Loucy (cell line): ENCODE measurements around the gene PPM1M.

Experiments used
- H2AFZ ChIP-seq: fragments of 200-600 bp; sonication (generic); 2 replicates; pipeline ENCODE4 v1.6.0; 2016; ENCODE audit warnings: antibody characterized with exemption, mild to moderate bottlenecking, low read length, moderate library complexity
- H3F3A ChIP-seq: fragments of 200-600 bp; 2 replicates; pipeline ENCODE4 v1.6.0; 2016; ENCODE audit warnings: antibody characterized with exemption, low read depth, mild to moderate bottlenecking
- H3K27me3 ChIP-seq: fragments of 200-600 bp; sonication (generic); 2 replicates; pipeline ENCODE4 v1.6.1; 2014; ENCODE audit warnings: low read length, mild to moderate bottlenecking; ENCODE audit not compliant: insufficient read depth, poor library complexity, severe bottlenecking
- H3K36me3 ChIP-seq: fragments of 200-600 bp; sonication (generic); 2 replicates; pipeline ENCODE4 v1.6.1; 2016; ENCODE audit warnings: low read length; ENCODE audit not compliant: insufficient read depth
- H3K4me1 ChIP-seq: fragments of 200-600 bp; sonication (generic); 2 replicates; pipeline ENCODE4 v1.5.1; 2014; ENCODE audit warnings: low read length, mild to moderate bottlenecking; ENCODE audit not compliant: insufficient read depth, poor library complexity, severe bottlenecking
- H3K4me2 ChIP-seq: fragments of 200-600 bp; sonication (generic); 2 replicates; pipeline ENCODE4 v1.6.0; 2014; ENCODE audit warnings: antibody characterized with exemption, low read length, low read depth, mild to moderate bottlenecking; ENCODE audit not compliant: poor library complexity, severe bottlenecking
- H3K4me3 ChIP-seq: fragments of 200-600 bp; sonication (generic); 2 replicates; pipeline ENCODE4 v1.5.1; 2014; ENCODE audit warnings: low read length, mild to moderate bottlenecking, mixed read lengths; ENCODE audit not compliant: poor library complexity, severe bottlenecking
- H3K79me2 ChIP-seq: fragments of 200-600 bp; sonication (generic); 2 replicates; pipeline ENCODE4 v1.6.1; 2014; ENCODE audit warnings: low read length; ENCODE audit not compliant: insufficient read depth
- H3K9ac ChIP-seq: fragments of 200-600 bp; sonication (generic); 2 replicates; pipeline ENCODE4 v1.6.0; 2014; ENCODE audit warnings: mild to moderate bottlenecking, low read depth, low read length, moderate library complexity; ENCODE audit not compliant: poor library complexity, severe bottlenecking
- H3K9me2 ChIP-seq: fragments of 200-600 bp; sonication (generic); replicated peaks from 2 replicates; pipeline ENCODE4 v1.6.1; 2016; ENCODE audit warnings: low read depth, low read length, mixed read lengths
- H3K9me3 ChIP-seq: fragments of 200-600 bp; sonication (generic); 2 replicates; pipeline ENCODE4 v1.6.1; 2014; ENCODE audit warnings: mild to moderate bottlenecking, antibody characterized with exemption, low read length, low read depth; ENCODE audit not compliant: insufficient read depth
- H4K20me1 ChIP-seq: fragments of 200-600 bp; sonication (generic); 2 replicates; pipeline ENCODE4 v1.6.0; 2014; ENCODE audit warnings: antibody characterized with exemption, low read length, mild to moderate bottlenecking; ENCODE audit not compliant: insufficient read depth, poor library complexity, severe bottlenecking
- CTCF ChIP-seq: fragments of 200-600 bp; sonication (generic); conservative IDR thresholded peaks from 2 replicates; pipeline ENCODE4 v1.5.1; 2014; ENCODE audit warnings: mild to moderate bottlenecking, antibody characterized with exemption, low read length
- EZH2phosphoT487 ChIP-seq: fragments of 200-600 bp; IDR thresholded peaks from 2 replicates; pipeline ENCODE4 v1.6.1; 2018; ENCODE audit warnings: antibody characterized with exemption, mild to moderate bottlenecking, moderate library complexity, borderline replicate concordance

Gene PPM1M

GRCh38 chr3:52238761-52239701 lies 6.5 kb upstream of the PPM1M start, which contains the start of gene TWF2:
TWF2 (minus strand) TSS chr3:52239158; CDS start chr3:52239016, 142 bp downstream.
- Histone ChIP-seq H3K79me2 (peaks cover 52% of the 10 kb centered on the region), H3K4me3 (peak within 1 kb of the TSS; percentile 99), H3K9me2 (no peaks in the 10 kb centered on the region), H3K36me3 (no peaks in the 10 kb centered on the region), H3K9ac (peak within 1 kb of the TSS; percentile 97), H3F3A (no peaks in the 10 kb centered on the region), H3K4me2 (peak within 1 kb of the TSS; percentile 94), H3K4me1 (peaks cover 34% of the 10 kb centered on the region), H3K27me3 (no peaks in the 10 kb centered on the region), H4K20me1 (peaks cover 15% of the 10 kb centered on the region), H2AFZ (peak within 1 kb of the TSS; percentile 97), H3K9me3 (no peaks in the 10 kb centered on the region)
- peak; percentile 60 for TF ChIP-seq CTCF
- TF ChIP-seq EZH2phosphoT487: no peak

DNA sequence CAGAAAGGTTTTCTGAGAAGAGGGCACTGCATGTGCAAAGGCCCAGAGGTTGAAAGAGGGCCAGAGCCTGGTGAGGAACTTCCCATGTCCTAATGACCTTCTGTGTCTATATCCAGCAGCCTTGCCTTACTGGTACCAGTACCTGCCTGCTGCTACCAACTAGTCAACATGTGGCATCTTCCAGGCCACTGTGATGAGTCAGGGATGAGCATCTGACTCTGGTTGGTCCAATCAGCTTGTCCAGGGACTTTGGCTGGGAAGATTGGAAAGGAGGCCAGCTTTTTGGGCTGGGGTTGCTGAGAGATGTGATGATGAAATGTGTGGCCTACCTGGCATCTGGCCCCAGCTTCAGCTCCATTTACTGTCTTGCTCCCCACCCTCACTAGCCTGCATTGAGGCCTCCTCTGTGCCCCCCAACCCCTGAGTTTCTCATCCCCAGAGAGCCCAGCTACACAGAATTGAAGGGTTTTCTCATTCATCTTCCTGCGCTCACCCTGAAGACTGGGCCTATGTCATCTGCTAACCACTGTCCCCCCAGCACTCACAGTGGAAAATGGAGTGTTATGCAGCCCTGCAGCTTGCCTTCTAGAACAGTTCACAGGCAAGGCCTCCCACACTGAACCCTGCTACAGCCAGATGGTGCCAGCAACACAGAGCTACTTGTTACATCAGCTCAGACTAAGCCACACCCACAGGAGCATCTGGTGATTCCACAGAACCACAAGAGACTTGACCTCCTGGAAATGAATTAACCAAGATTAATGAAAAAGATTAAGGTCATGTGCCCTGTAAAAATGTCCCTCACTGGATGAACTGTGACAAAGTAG lies 5.3 kb upstream of the PPM1M start:
- H3K27me3 ChIP-seq: no peaks in the 10 kb centered on the region
- no peaks in the 10 kb centered on the region for H3K9me3 ChIP-seq
- H3K9me2 ChIP-seq: no peaks in the 10 kb centered on the region
- H3F3A ChIP-seq: no peaks in the 10 kb centered on the region
- no peaks in the 10 kb centered on the region for H3K36me3 ChIP-seq
- TF ChIP-seq CTCF (0 out of 2 replicates have a peak, but pooled peaks have one; percentile 29), EZH2phosphoT487 (no peak)
- peaks cover 46% of the 10 kb centered on the region for H3K79me2 ChIP-seq
- peaks cover 15% of the 10 kb centered on the region for H4K20me1 ChIP-seq
- peaks cover 34% of the 10 kb centered on the region for H3K4me1 ChIP-seq
- peak overlapping the region; percentile 99 for H3K4me3 ChIP-seq
- no peak overlapping the region for H2AFZ ChIP-seq
- peak overlapping the region; percentile 75 for H3K4me2 ChIP-seq
- peak overlapping the region; percentile 97 for H3K9ac ChIP-seq

DNA sequence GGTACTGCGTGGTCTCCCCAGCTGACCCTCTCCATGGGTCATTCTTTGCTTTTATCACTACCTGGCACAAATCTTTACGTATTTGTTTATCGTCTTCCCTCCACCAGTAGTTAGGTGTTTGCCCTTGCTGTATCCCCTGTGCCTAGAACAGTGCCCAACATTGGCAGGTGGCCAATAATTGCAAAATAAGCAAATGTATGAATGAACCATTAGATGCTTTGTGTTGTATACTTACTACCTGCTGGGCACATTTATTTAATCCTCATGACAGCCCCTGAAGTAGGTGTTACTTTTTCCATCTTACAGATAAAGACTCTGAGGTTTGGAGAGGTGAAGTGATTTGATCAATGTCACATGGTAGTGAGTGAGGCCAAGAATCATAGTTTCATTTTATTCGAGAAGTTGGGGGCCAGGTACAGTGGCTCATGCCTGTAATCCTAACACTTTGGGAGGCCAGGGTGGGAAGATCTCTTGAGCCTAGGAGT lies 4.6 kb upstream of the PPM1M start:
- TF ChIP-seq EZH2phosphoT487 (no peak), CTCF (no peak)
- Histone ChIP-seq H3K9me2 (no peaks in the 10 kb centered on the region), H3K4me3 (peak overlapping the region; percentile 16), H3K36me3 (no peaks in the 10 kb centered on the region), H3F3A (no peaks in the 10 kb centered on the region), H3K4me2 (peak overlapping the region; percentile 75), H3K9ac (peak overlapping the region; percentile 97), H3K79me2 (peaks cover 41% of the 10 kb centered on the region), H4K20me1 (peaks cover 15% of the 10 kb centered on the region), H2AFZ (no peak overlapping the region), H3K9me3 (no peaks in the 10 kb centered on the region), H3K4me1 (peaks cover 31% of the 10 kb centered on the region), H3K27me3 (no peaks in the 10 kb centered on the region)
